HCT116 (cell line): ENCODE data around the gene OR6S1. TPM values are rescaled to one million over a fixed set of nuclear protein-coding genes. Genes with fewer than 3 reads are reported as not detected.

Experiments
- ATAC-seq: fragments of 200-7000 bp; cut with Tn5 transposase; 2 replicates; pipeline ENCODE4 v1.9.1; 2020; ENCODE audit warnings: mild to moderate bottlenecking, moderate library complexity
- BruUV-seq: library from RNA; stranded (reverse); fragments of 400-500 nt; replicated peaks from 2 replicates; lab custom pipeline; 2021; lab: Mats Ljungman, UMichigan
- CTCF ChIA-PET: fragments of 300-600 bp; sonication (Branson Sonifier 250); formaldehyde crosslinking; loops from one replicate; lab custom pipeline; 2021; ENCODE audit warnings: antibody characterized with exemption; lab: Charles Lee
- POLR2A ChIA-PET: fragments of 300-600, 350-600 bp; sonication (Branson Sonifier 250); formaldehyde crosslinking; loops from one replicate; lab custom pipeline; 2021; ENCODE audit warnings: antibody characterized with exemption; lab: Charles Lee
- RAD21 ChIA-PET, 2 experiments: fragments of 300-600 bp; sonication (Branson Sonifier 250); formaldehyde crosslinking; loops; one replicate each; lab custom pipeline; 2023; ENCODE audit warnings: low total read pairs in 2 of 2; ENCODE audit not compliant: uncharacterized antibody in 2 of 2, unreplicated experiment in 2 of 2, low non-redundant PET in 1 of 2; lab: Charles Lee
- DNase-seq: peaks from one replicate; pipeline ENCODE4 v3.0.0-alpha.2; 2010; ENCODE audit warnings: low read depth, low spot score
- H2AFZ ChIP-seq: fragments of 200-600 bp; shearing (Covaris generic), sonication (generic); 2 replicates; pipeline ENCODE4 v1.6.1; 2017; ENCODE audit warnings: low read depth, mixed run types, mixed read lengths, antibody characterized with exemption, low read length; ENCODE audit not compliant: poor library complexity, severe bottlenecking
- H3K27ac ChIP-seq: 2 replicates; pipeline ENCODE4 v1.5.1; 2012; ENCODE audit warnings: low read depth, low read length
- H3K27me3 ChIP-seq: fragments of 200-600 bp; sonication (generic); 2 replicates; pipeline ENCODE4 v1.6.1; 2016; ENCODE audit warnings: mixed run types, low read length, mixed read lengths; ENCODE audit not compliant: insufficient read depth
- H3K36me3 ChIP-seq, 2 experiments: fragments of 200-500 bp in 1 of 2; fragments of 200-600 bp in 1 of 2; sonication (Bioruptor generic) in 1 of 2; sonication (generic) in 1 of 2; 2 replicates each; pipeline versions ENCODE4 v1.5.1 to v1.6.1; 2014 to 2016; ENCODE audit warnings: low read length in 2 of 2, inconsistent platforms in 1 of 2, mixed read lengths in 1 of 2, mixed run types in 1 of 2; ENCODE audit not compliant: insufficient read depth in 2 of 2, control insufficient read depth in 1 of 2
- H3K4me1 ChIP-seq, 2 experiments: fragments of 200-600 bp in 1 of 2; sonication (generic) in 1 of 2; 2 replicates each; pipeline versions ENCODE4 v1.5.1 to v1.6.1; 2012 to 2017; ENCODE audit warnings: low read length in 2 of 2, inconsistent platforms in 1 of 2, mild to moderate bottlenecking in 1 of 2, mixed read lengths in 1 of 2, mixed run types in 1 of 2, moderate library complexity in 1 of 2; ENCODE audit not compliant: insufficient read depth in 2 of 2, control insufficient read depth in 1 of 2
- H3K4me2 ChIP-seq: fragments of 200-600 bp; sonication (generic); 2 replicates; pipeline ENCODE4 v1.6.1; 2017; ENCODE audit warnings: mixed run types, low read length, mixed read lengths
- H3K4me3 ChIP-seq, 2 experiments: fragments of 200-600 bp in 1 of 2; sonication (generic) in 1 of 2; replicated peaks in 1 of 2; 2 replicates each; pipeline ENCODE4 v1.5.1; 2011 to 2016; ENCODE audit warnings: low read length in 2 of 2, control low read depth in 1 of 2, low read depth in 1 of 2, mild to moderate bottlenecking in 1 of 2, mixed read lengths in 1 of 2, mixed run types in 1 of 2
- H3K79me2 ChIP-seq: fragments of 200-600 bp; sonication (generic); 2 replicates; pipeline ENCODE4 v1.6.1; 2017; ENCODE audit warnings: mild to moderate bottlenecking, mixed run types, low read length, moderate library complexity, mixed read lengths; ENCODE audit not compliant: insufficient read depth
- H3K9ac ChIP-seq: fragments of 200-600 bp; sonication (generic); 2 replicates; pipeline ENCODE4 v1.6.1; 2016; ENCODE audit warnings: low read length, mixed read lengths
- H3K9me2 ChIP-seq: fragments of 200-600 bp; sonication (generic), shearing (Covaris generic); 2 replicates; pipeline ENCODE4 v1.6.1; 2017; ENCODE audit warnings: mixed run types, mild to moderate bottlenecking, moderate library complexity; ENCODE audit not compliant: insufficient read depth
- H3K9me3 ChIP-seq, 2 experiments: fragments of 200-500 bp in 1 of 2; fragments of 200-600 bp in 1 of 2; sonication (Bioruptor generic) in 1 of 2; sonication (generic) in 1 of 2; 2 replicates each; pipeline ENCODE4 v1.6.1; 2014 to 2017; ENCODE audit warnings: low read length in 2 of 2, mixed read lengths in 2 of 2, inconsistent platforms in 1 of 2, low read depth in 1 of 2, mild to moderate bottlenecking in 1 of 2, mixed run types in 1 of 2, moderate library complexity in 1 of 2; ENCODE audit not compliant: control insufficient read depth in 1 of 2, insufficient read depth in 1 of 2
- H4K20me1 ChIP-seq: fragments of 200-600 bp; sonication (generic), shearing (Covaris generic); 2 replicates; pipeline ENCODE4 v1.6.1; 2017; ENCODE audit warnings: mixed run types, mild to moderate bottlenecking, moderate library complexity; ENCODE audit not compliant: insufficient read depth
- ATF3 ChIP-seq: IDR thresholded peaks from 2 replicates; pipeline ENCODE4 v1.6.1; 2012
- CBX3 ChIP-seq: IDR thresholded peaks from 2 replicates; pipeline ENCODE4 v1.6.1; 2012; ENCODE audit warnings: low read depth
- CTCF ChIP-seq, 3 experiments: fragments of 200-600 bp in 1 of 3; sonication (generic) in 1 of 3; IDR thresholded peaks in 2 of 3; conservative IDR thresholded peaks in 1 of 3; 2 replicates each; pipeline ENCODE4 v1.5.1; 2012 to 2017; ENCODE audit warnings: low read depth in 2 of 3, low read length in 2 of 3, antibody characterized with exemption in 1 of 3, borderline replicate concordance in 1 of 3, control low read depth in 1 of 3, mild to moderate bottlenecking in 1 of 3, mixed read lengths in 1 of 3, mixed run types in 1 of 3, moderate library complexity in 1 of 3; ENCODE audit not compliant: insufficient read depth in 1 of 3
- ELF1 ChIP-seq: IDR thresholded peaks from 2 replicates; pipeline ENCODE4 v1.6.1; 2012; ENCODE audit warnings: low read depth, borderline replicate concordance
- EZH2 ChIP-seq: fragments of 200-600 bp; sonication (generic); IDR thresholded peaks from 2 replicates; pipeline ENCODE4 v1.6.1; 2017; ENCODE audit warnings: antibody characterized with exemption, mixed run types
- JUND ChIP-seq: IDR thresholded peaks from 2 replicates; pipeline ENCODE4 v1.6.1; 2012
- POLR2A ChIP-seq: IDR thresholded peaks from 2 replicates; pipeline ENCODE4 v1.7.0; 2011; ENCODE audit warnings: borderline replicate concordance; ENCODE audit not compliant: insufficient read depth, insufficient read length; ENCODE audit errors: extremely low read depth
- RAD21 ChIP-seq: IDR thresholded peaks from 2 replicates; pipeline ENCODE4 v1.6.1; 2012; ENCODE audit warnings: low read depth, mild to moderate bottlenecking
- REST ChIP-seq: IDR thresholded peaks from 2 replicates; pipeline ENCODE4 v1.6.1; 2012; ENCODE audit warnings: low read depth
- SIN3A ChIP-seq: IDR thresholded peaks from 2 replicates; pipeline ENCODE4 v1.6.1; 2012; ENCODE audit warnings: low read depth
- SP1 ChIP-seq: IDR thresholded peaks from 2 replicates; pipeline ENCODE4 v1.6.1; 2012; ENCODE audit warnings: low read depth
- SRF ChIP-seq: IDR thresholded peaks from 2 replicates; pipeline ENCODE4 v1.6.1; 2012; ENCODE audit warnings: low read depth
- TCF7L2 ChIP-seq: IDR thresholded peaks from 2 replicates; pipeline ENCODE4 v1.7.0; 2011; ENCODE audit warnings: borderline replicate concordance, inconsistent platforms; ENCODE audit not compliant: insufficient read depth, insufficient read length; ENCODE audit errors: extremely low read depth
- ZFX ChIP-seq: fragments of 450-650 bp; IDR thresholded peaks from 2 replicates; pipeline ENCODE4 v1.6.1; 2017
- intact Hi-C: fragments of 100-400 bp; cut with micrococcal nuclease; formaldehyde crosslinking; loops from 2 replicates; pipeline ENCODE4 v1.10.0; 2022
- total RNA-seq: library from RNA; stranded (reverse); gene quantifications from one replicate; pipeline ENCODE4 v1.2.1, GENCODE V29; 2021; ENCODE audit not compliant: unreplicated experiment

The OR6S1 gene
- total RNA-seq, 1 experiment from 2014 or later = not detected

- Histone ChIP-seq H3K9me3 (no peaks in the 10 kb centered on the region), H3K9me2 (no peaks in the 10 kb centered on the region), H3K4me1 (peaks cover 27 to 64% of the 10 kb centered on the region in 2 experiments)
- DNase-seq (no peak), ATAC-seq (no peak)
- ChIA-PET RAD21 (interaction anchor here in 1 of 2 experiments (1.0 kb wide), 1 partner anchor 19 kb away, joined by 4 read pairs; no protein-coding TSS in a partner anchor), POLR2A (interaction anchor here (1.2 to 6.1 kb wide), 8 partner anchors 10 to 339 kb away, joined by 4 to 47 read pairs (median 16); partner anchors contain the start of gene PARP2)
- no peak for TF ChIP-seq REST
- no peak for TF ChIP-seq RAD21
- no peak for TF ChIP-seq SP1
- TF ChIP-seq TCF7L2 = no peak
- no peak for TF ChIP-seq SIN3A
- TF ChIP-seq SRF = no peak
- no peak for TF ChIP-seq CBX3
- TF ChIP-seq CTCF (IDR thresholded peaks at IDR 0.05 in 2 of 3, conservative IDR thresholded peaks at IDR 0.05 in 1 of 3; ENCODE audit: borderline replicate concordance in 1 of 3, insufficient read depth in 1 of 3, low read depth in 2 of 3, low read length in 2 of 3) = 0 out of 6 replicates have a peak, but pooled peaks of 1 of the 3 experiments have one; percentile 6
- TF ChIP-seq ZFX = no peak
- TF ChIP-seq EZH2 = no peak
- peak; percentile 18 for TF ChIP-seq POLR2A
- TF ChIP-seq ELF1 = no peak
- no peak for TF ChIP-seq JUND
- TF ChIP-seq ATF3 = no peak
- TF ChIP-seq, all 23 proteins: peak for 2
- H3K4me3 ChIP-seq = peak overlapping the region; percentile 65 to 72
- no peaks in the 10 kb centered on the region for H3K27me3 ChIP-seq
- no peak overlapping the region for H2AFZ ChIP-seq
- BruUV-seq = TSS peak; percentile 98
- peak overlapping the region; percentile 74 for H3K9ac ChIP-seq
- intact Hi-C loops = loop anchor here (1.0 to 5.0 kb wide), 3 partner anchors 51 to 305 kb away; partner anchors contain the start of genes METTL17 and PNP
- H3K27ac ChIP-seq = peak overlapping the region; percentile 97
- peak overlapping the region; percentile 96 for H3K4me2 ChIP-seq
- CTCF ChIA-PET = interaction anchor here (1.3 to 6.1 kb wide), 7 partner anchors 9 to 72 kb away, joined by 5 to 59 read pairs (median 15); no protein-coding TSS in a partner anchor
- no peaks in the 10 kb centered on the region for H3K36me3 ChIP-seq
- no peaks in the 10 kb centered on the region for H3K79me2 ChIP-seq
- H4K20me1 ChIP-seq = no peaks in the 10 kb centered on the region
Measured at GRCh38 chr14:20682127-20682434, 40.6 kb upstream of the OR6S1 start.
